IMR-90 (cell line): ENCODE measurements around the gene ACACB. TPM values are rescaled to one million over a fixed set of nuclear protein-coding genes. Genes with fewer than 3 reads are reported as not detected.
A peak's percentile ranks its signal among the peaks of the same experiment; 100 is the strongest.

Experiments used
- ATAC-seq: fragments of 200-7000 bp; cut with Tn5 transposase; 2 replicates; pipeline ENCODE4 v1.9.1; 2020; ENCODE audit warnings: low read depth, mild to moderate bottlenecking, moderate library complexity
- BruUV-seq: library from RNA; stranded (reverse); fragments of 400-500 nt; replicated peaks from 2 replicates; lab custom pipeline; 2021; lab: Mats Ljungman, UMichigan
- CTCF ChIA-PET: fragments of 300-600 bp; formaldehyde crosslinking; extraction: SDS; loops from one replicate; lab custom pipeline; 2021; ENCODE audit warnings: antibody characterized with exemption; lab: Yijun Ruan, JAX
- POLR2A ChIA-PET: fragments of 300-600 bp; sonication (Branson Sonifier 250); formaldehyde crosslinking; loops from one replicate; lab custom pipeline; 2022; ENCODE audit warnings: antibody characterized with exemption; ENCODE audit not compliant: unreplicated experiment; lab: Charles Lee
- DNase-seq: peaks from one replicate; pipeline ENCODE4 v3.0.0; 2013
- H2AFZ ChIP-seq: replicated peaks from 2 replicates; pipeline ENCODE3; 2013; ENCODE audit warnings: low read length, mild to moderate bottlenecking; ENCODE audit not compliant: poor library complexity
- H2AK5ac ChIP-seq: 2 replicates; pipeline ENCODE4 v1.6.1; 2013; ENCODE audit warnings: low read depth, low read length, inconsistent platforms
- H2AK9ac ChIP-seq: replicated peaks from 2 replicates; pipeline ENCODE3; 2013; ENCODE audit warnings: mild to moderate bottlenecking, low read depth, low read length, moderate library complexity; ENCODE audit not compliant: poor library complexity
- H2BK120ac ChIP-seq: 2 replicates; pipeline ENCODE4 v1.6.1; 2013; ENCODE audit warnings: low read depth, low read length, inconsistent platforms
- H2BK15ac ChIP-seq: 3 replicates; pipeline ENCODE4 v1.6.1; 2013; ENCODE audit warnings: low read depth, low read length, inconsistent platforms
- H2BK20ac ChIP-seq: 2 replicates; pipeline ENCODE4 v1.6.1; 2013; ENCODE audit warnings: low read depth, mild to moderate bottlenecking, inconsistent platforms, low read length, moderate library complexity
- H2BK5ac ChIP-seq: 2 replicates; pipeline ENCODE4 v1.6.1; 2013; ENCODE audit warnings: mild to moderate bottlenecking, low read depth, low read length, inconsistent platforms; ENCODE audit not compliant: poor library complexity, severe bottlenecking
- H3K14ac ChIP-seq: replicated peaks from 2 replicates; pipeline ENCODE4 v1.6.1; 2013; ENCODE audit warnings: low read depth, low read length, inconsistent platforms
- H3K18ac ChIP-seq: 2 replicates; pipeline ENCODE4 v1.6.1; 2013; ENCODE audit warnings: low read depth, low read length, control low read depth
- H3K23ac ChIP-seq: 2 replicates; pipeline ENCODE4 v1.6.1; 2013; ENCODE audit warnings: low read depth, low read length, inconsistent platforms
- H3K27ac ChIP-seq: 2 replicates; pipeline ENCODE4 v1.5.1; 2013; ENCODE audit warnings: mild to moderate bottlenecking, control low read depth, low read length; ENCODE audit not compliant: insufficient read depth
- H3K27me3 ChIP-seq: 2 replicates; pipeline ENCODE4 v1.6.1; 2013; ENCODE audit warnings: low read length; ENCODE audit not compliant: control insufficient read depth, insufficient read depth
- H3K36me3 ChIP-seq: 2 replicates; pipeline ENCODE4 v1.6.1; 2013; ENCODE audit warnings: low read length, mixed read lengths; ENCODE audit not compliant: control insufficient read depth, insufficient read depth
- H3K4ac ChIP-seq: 2 replicates; pipeline ENCODE4 v1.6.1; 2013; ENCODE audit warnings: low read depth, low read length, inconsistent platforms
- H3K4me1 ChIP-seq: 2 replicates; pipeline ENCODE4 v1.6.1; 2013; ENCODE audit warnings: low read length, mixed read lengths; ENCODE audit not compliant: control insufficient read depth, insufficient read depth
- H3K4me2 ChIP-seq: 2 replicates; pipeline ENCODE4 v1.6.1; 2013; ENCODE audit warnings: low read depth, mild to moderate bottlenecking, control low read depth, low read length, moderate library complexity
- H3K4me3 ChIP-seq: 2 replicates; pipeline ENCODE4 v1.5.1; 2013; ENCODE audit warnings: low read depth, mild to moderate bottlenecking, control low read depth, low read length, moderate library complexity; ENCODE audit not compliant: insufficient read depth
- H3K56ac ChIP-seq: 2 replicates; pipeline ENCODE4 v1.6.1; 2013; ENCODE audit warnings: low read length, inconsistent platforms; ENCODE audit not compliant: insufficient read depth; ENCODE audit errors: extremely low read depth
- H3K79me1 ChIP-seq, 2 experiments: 2 replicates each; pipeline ENCODE4 v1.6.1; 2013; ENCODE audit warnings: low read length in 2 of 2, inconsistent platforms in 1 of 2, low read depth in 1 of 2
- H3K9ac ChIP-seq: 2 replicates; pipeline ENCODE4 v1.6.1; 2013; ENCODE audit warnings: low read depth, low read length, control low read depth
- H3K9me1 ChIP-seq: 2 replicates; pipeline ENCODE4 v1.6.1; 2013; ENCODE audit warnings: low read length, inconsistent platforms; ENCODE audit not compliant: insufficient read depth
- H3K9me3 ChIP-seq: 2 replicates; pipeline ENCODE4 v1.6.1; 2013; ENCODE audit warnings: low read length; ENCODE audit not compliant: control insufficient read depth, insufficient read depth
- H4K20me1 ChIP-seq: 2 replicates; pipeline ENCODE4 v1.6.1; 2013; ENCODE audit warnings: low read length, inconsistent platforms; ENCODE audit not compliant: insufficient read depth
- H4K5ac ChIP-seq: 2 replicates; pipeline ENCODE4 v1.6.1; 2013; ENCODE audit warnings: mild to moderate bottlenecking, low read depth, low read length, control low read depth
- H4K8ac ChIP-seq, 2 experiments: 2 replicates each; pipeline ENCODE4 v1.6.1; 2013; ENCODE audit warnings: low read depth in 2 of 2, low read length in 2 of 2, control low read depth in 1 of 2, inconsistent platforms in 1 of 2
- H4K91ac ChIP-seq: 2 replicates; pipeline ENCODE4 v1.6.1; 2013; ENCODE audit warnings: low read depth, low read length, inconsistent platforms; ENCODE audit not compliant: insufficient read depth
- BHLHE40 ChIP-seq: fragments of 150-350 bp; IDR thresholded peaks from 2 replicates; pipeline ENCODE4 v1.6.1; 2016; ENCODE audit warnings: mild to moderate bottlenecking, low read depth, low read length
- CEBPB ChIP-seq: IDR thresholded peaks from 2 replicates; pipeline ENCODE4 v1.6.1; 2012; ENCODE audit warnings: low read depth, low read length, improper control_type of control experiment
- CHD1 ChIP-seq: IDR thresholded peaks from 2 replicates; pipeline ENCODE4 v1.6.1; 2012; ENCODE audit warnings: low read depth, low read length, improper control_type of control experiment
- CTCF ChIP-seq: conservative IDR thresholded peaks from 2 replicates; pipeline ENCODE4 v1.5.1; 2012; ENCODE audit warnings: mild to moderate bottlenecking, low read depth, low read length, improper control_type of control experiment
- ELK1 ChIP-seq: fragments of 150-350 bp; IDR thresholded peaks from 2 replicates; pipeline ENCODE4 v1.6.1; 2016; ENCODE audit warnings: low read depth, mild to moderate bottlenecking, low read length, moderate library complexity, borderline replicate concordance
- FOS ChIP-seq: fragments of 150-350 bp; IDR thresholded peaks from 2 replicates; pipeline ENCODE4 v1.6.1; 2016; ENCODE audit warnings: low read depth, low read length
- MAFK ChIP-seq: IDR thresholded peaks from 2 replicates; pipeline ENCODE4 v1.6.1; 2012; ENCODE audit warnings: low read depth, low read length, improper control_type of control experiment
- MAZ ChIP-seq: IDR thresholded peaks from 2 replicates; pipeline ENCODE4 v1.6.1; 2012; ENCODE audit warnings: low read depth, mild to moderate bottlenecking, low read length, improper control_type of control experiment, moderate library complexity, borderline replicate concordance
- MXI1 ChIP-seq: IDR thresholded peaks from 2 replicates; pipeline ENCODE4 v1.6.1; 2012; ENCODE audit warnings: low read depth, mild to moderate bottlenecking, low read length, moderate library complexity, borderline replicate concordance
- NFE2L2 ChIP-seq: fragments of 150-350 bp; IDR thresholded peaks from 2 replicates; pipeline ENCODE4 v1.6.1; 2016; ENCODE audit warnings: low read depth, mild to moderate bottlenecking, low read length
- POLR2A ChIP-seq: IDR thresholded peaks from 2 replicates; pipeline ENCODE4 v1.6.1; 2012; ENCODE audit warnings: mild to moderate bottlenecking, low read depth, low read length
- RAD21 ChIP-seq: IDR thresholded peaks from 2 replicates; pipeline ENCODE4 v1.6.1; 2012; ENCODE audit warnings: low read length, improper control_type of control experiment
- RCOR1 ChIP-seq: IDR thresholded peaks from 2 replicates; pipeline ENCODE4 v1.6.1; 2012; ENCODE audit warnings: mild to moderate bottlenecking, low read length, improper control_type of control experiment; ENCODE audit not compliant: insufficient replicate concordance
- RFX5 ChIP-seq: IDR thresholded peaks from 2 replicates; pipeline ENCODE4 v1.8.0; 2012; ENCODE audit warnings: low read depth, mild to moderate bottlenecking, low read length, moderate library complexity
- SMC3 ChIP-seq: fragments of 150-350 bp; IDR thresholded peaks from 2 replicates; pipeline ENCODE4 v1.6.1; 2016; ENCODE audit warnings: low read depth, mild to moderate bottlenecking, antibody characterized with exemption, low read length, moderate library complexity
- USF2 ChIP-seq: fragments of 150-350 bp; IDR thresholded peaks from 2 replicates; pipeline ENCODE4 v1.6.1; 2017; ENCODE audit warnings: mild to moderate bottlenecking, antibody characterized with exemption, low read length, low read depth
- WGBS, 2 experiments: methylation state at CpG; one replicate each; pipeline versions ENCODE4 v1.1.5 to v1.1.7; 2013; ENCODE audit warnings: missing lambda C conversion rate in 2 of 2; ENCODE audit not compliant: insufficient read length in 1 of 2; ENCODE audit errors: extremely low coverage in 2 of 2; 5-methylcytosine and 5-hydroxymethylcytosine counted together
- dilution Hi-C: fragments of 300-500 bp; cut with HindIII; formaldehyde crosslinking; loops from one replicate; pipeline ENCODE4 v1.14.3; 2018; ENCODE audit warnings: low sequenced_read_pairs; ENCODE audit not compliant: unreplicated experiment
- in situ Hi-C: fragments of 300-500 bp; cut with MboI; formaldehyde crosslinking; loops from 3 replicates; pipeline ENCODE4 v1.14.3; 2019; ENCODE audit warnings: low sequenced_read_pairs, inconsistent platforms, mixed read lengths
- intact Hi-C: fragments of 100-400 bp; cut with micrococcal nuclease; formaldehyde crosslinking; loops from 2 replicates; pipeline ENCODE4 v1.10.0; 2022
- polyA plus RNA-seq, 3 experiments: library from polyadenylated mRNA; depleted of rRNA; stranded (reverse); fragments of >200 nt; gene quantifications; 2 replicates each; pipeline ENCODE4 v1.2.3, GENCODE V29; 2012; ENCODE audit warnings: low replicate concordance in 1 of 3
- total RNA-seq: library from RNA; depleted of rRNA; stranded (reverse); fragments of >200 nt; gene quantifications from 2 replicates; pipeline ENCODE4 v1.2.3, GENCODE V29; 2012

ACACB gene
- total and polyA plus RNA-seq, 2 of the 4 experiments (the other 2 are of a cell fraction) = 2.0 to 2.1 TPM

- H4K5ac ChIP-seq = no peak overlapping the region
- H3K4me3 ChIP-seq = no peak overlapping the region
- H3K27me3 ChIP-seq = no peaks in the 10 kb centered on the region
- peak overlapping the region; percentile 66 for H2AFZ ChIP-seq
- no peak overlapping the region for H4K91ac ChIP-seq
- no CpG with 5 or more reads among the region's 6 CpGs for WGBS, 2 experiments
- H3K4me1 ChIP-seq = no peaks in the 10 kb centered on the region
- H3K56ac ChIP-seq = no peak overlapping the region
- no peak overlapping the region for H3K27ac ChIP-seq
- no peak overlapping the region for H3K4me2 ChIP-seq
- no peak overlapping the region for H3K18ac ChIP-seq
- H3K23ac ChIP-seq = no peak overlapping the region
- H2BK5ac ChIP-seq = no peak overlapping the region
- H3K9me1 ChIP-seq = peaks cover 5% of the 10 kb centered on the region; the same call in 1 of the 2 replicates
- DNase-seq (no peak), ATAC-seq (no peak)
- H2AK5ac ChIP-seq = no peak overlapping the region
- intact Hi-C loops = no loop called here
- POLR2A ChIA-PET = interaction anchor here (0.6 kb wide), 1 partner anchor 11 kb away, joined by 3 read pairs; no protein-coding TSS in a partner anchor
- H2BK120ac ChIP-seq = no peak overlapping the region
- no peak overlapping the region for H3K14ac ChIP-seq
- peak overlapping the region; percentile 72 for H2AK9ac ChIP-seq
- CTCF ChIA-PET = interaction anchor here (0.6 kb wide), 1 partner anchor 361 kb away, joined by 3 read pairs; no protein-coding TSS in a partner anchor
- H4K8ac ChIP-seq = no peak overlapping the region
- peaks cover 0 to 5% of the 10 kb centered on the region in 2 experiments; a peak in 1 of 4 replicates for H3K79me1 ChIP-seq
- H2BK15ac ChIP-seq = no peak overlapping the region
- H3K36me3 ChIP-seq = peaks cover 22% of the 10 kb centered on the region
- no peak overlapping the region for H3K9ac ChIP-seq
- H2BK20ac ChIP-seq = no peak overlapping the region
- dilution Hi-C loops = no loop called here
- H3K4ac ChIP-seq = no peak overlapping the region
- TSS peak; percentile 77 for BruUV-seq
- in situ Hi-C loops = loop anchor here (5.0 kb wide), 1 partner anchor 277 kb away; no protein-coding TSS in a partner anchor
- H4K20me1 ChIP-seq = no peaks in the 10 kb centered on the region
- no peak for TF ChIP-seq CEBPB
- TF ChIP-seq MAZ = no peak
- TF ChIP-seq SMC3 = no peak
- TF ChIP-seq RFX5 = no peak
- TF ChIP-seq RAD21 = no peak
- no peak for TF ChIP-seq FOS
- no peak for TF ChIP-seq RCOR1
- TF ChIP-seq MXI1 = no peak
- TF ChIP-seq POLR2A = no peak
- TF ChIP-seq BHLHE40 = no peak
- no peak for TF ChIP-seq CHD1
- TF ChIP-seq CTCF = no peak
- no peak for TF ChIP-seq USF2
- TF ChIP-seq MAFK = no peak
- TF ChIP-seq ELK1 = no peak
- no peak for TF ChIP-seq NFE2L2
- no peaks in the 10 kb centered on the region for H3K9me3 ChIP-seq
These were observed 6.5 kb upstream of the ACACB start for GRCh38 chr12:109109746-109110350.
